Measurements from ENCODE around the gene MYH15. TPM values are rescaled to one million over a fixed set of nuclear protein-coding genes. Genes with fewer than 3 reads are reported as not detected.

The MYH15 gene
- total RNA-seq, 1 donor from 2014 or later: 0.23 TPM

DNA sequence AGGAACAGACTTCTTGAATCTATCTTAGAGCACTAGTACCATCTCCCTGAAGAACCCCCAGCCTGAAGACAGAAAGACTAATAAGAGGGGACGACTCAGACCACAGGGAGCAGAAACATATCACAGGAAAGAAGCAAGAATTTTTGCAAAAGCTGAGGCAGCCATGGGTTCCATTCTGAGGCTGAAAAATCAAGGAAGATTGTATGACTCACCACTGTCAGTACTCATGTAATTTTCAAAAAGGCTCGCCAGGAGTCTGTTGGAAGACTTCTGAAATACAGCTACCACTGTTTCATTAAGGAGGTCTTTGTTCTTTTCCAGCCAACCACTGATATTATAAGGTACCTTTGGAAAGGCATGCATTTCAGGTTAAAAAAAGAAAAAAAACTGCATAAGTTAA, 47.5 kb downstream of the MYH15 start:
- Mint-ChIP-seq H3K27me3 (ENCODE audit: unreplicated experiment) (no peaks in the 10 kb centered on the region), H3K9me3 (ENCODE audit: unreplicated experiment) (no peaks in the 10 kb centered on the region), H3K4me1 (ENCODE audit: unreplicated experiment) (peaks cover 5% of the 10 kb centered on the region), H3K4me3 (ENCODE audit: unreplicated experiment) (no peak overlapping the region), H3K27ac (ENCODE audit: unreplicated experiment) (no peak overlapping the region), H3K36me3 (ENCODE audit: low read depth, unreplicated experiment) (no peaks in the 10 kb centered on the region)
- TF ChIP-seq, protein P1, sequence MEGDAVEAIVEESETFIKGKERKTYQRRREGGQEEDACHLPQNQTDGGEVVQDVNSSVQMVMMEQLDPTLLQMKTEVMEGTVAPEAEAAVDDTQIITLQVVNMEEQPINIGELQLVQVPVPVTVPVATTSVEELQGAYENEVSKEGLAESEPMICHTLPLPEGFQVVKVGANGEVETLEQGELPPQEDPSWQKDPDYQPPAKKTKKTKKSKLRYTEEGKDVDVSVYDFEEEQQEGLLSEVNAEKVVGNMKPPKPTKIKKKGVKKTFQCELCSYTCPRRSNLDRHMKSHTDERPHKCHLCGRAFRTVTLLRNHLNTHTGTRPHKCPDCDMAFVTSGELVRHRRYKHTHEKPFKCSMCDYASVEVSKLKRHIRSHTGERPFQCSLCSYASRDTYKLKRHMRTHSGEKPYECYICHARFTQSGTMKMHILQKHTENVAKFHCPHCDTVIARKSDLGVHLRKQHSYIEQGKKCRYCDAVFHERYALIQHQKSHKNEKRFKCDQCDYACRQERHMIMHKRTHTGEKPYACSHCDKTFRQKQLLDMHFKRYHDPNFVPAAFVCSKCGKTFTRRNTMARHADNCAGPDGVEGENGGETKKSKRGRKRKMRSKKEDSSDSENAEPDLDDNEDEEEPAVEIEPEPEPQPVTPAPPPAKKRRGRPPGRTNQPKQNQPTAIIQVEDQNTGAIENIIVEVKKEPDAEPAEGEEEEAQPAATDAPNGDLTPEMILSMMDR (IDR thresholded peaks at IDR 0.05; ENCODE audit: unreplicated experiment): no peak
- no peak for DNase-seq (ENCODE audit: low spot score)

DNA sequence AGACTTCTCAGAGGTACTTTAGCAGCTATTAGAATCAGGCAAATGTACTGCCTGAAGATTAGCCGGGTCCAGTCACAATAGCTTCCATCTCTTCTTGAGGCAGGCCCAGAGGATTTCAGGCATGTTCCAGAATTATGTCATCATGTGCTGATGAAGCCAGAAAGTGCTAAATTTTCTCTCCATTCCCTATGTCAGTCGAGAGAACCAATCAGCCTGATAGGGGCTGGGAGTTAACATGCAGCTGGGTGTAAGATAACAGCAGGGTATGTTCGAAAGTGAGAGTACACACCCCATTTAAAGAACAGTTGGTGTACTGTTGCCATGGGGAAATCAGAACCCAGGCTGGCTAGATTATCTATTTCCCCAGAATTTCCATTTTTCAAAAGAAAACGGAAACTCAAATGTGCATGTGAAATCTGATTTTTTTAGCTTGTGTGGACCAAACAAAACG, 48.7 kb downstream of the MYH15 start:
- peaks cover 8% of the 10 kb centered on the region for H3K4me1 Mint-ChIP-seq (ENCODE audit: unreplicated experiment)
- no peak for DNase-seq (ENCODE audit: low spot score)
- no peaks in the 10 kb centered on the region for H3K36me3 Mint-ChIP-seq (ENCODE audit: low read depth, unreplicated experiment)
- no peak overlapping the region for H3K27ac Mint-ChIP-seq (ENCODE audit: unreplicated experiment)
- no peak overlapping the region for H3K4me3 Mint-ChIP-seq (ENCODE audit: unreplicated experiment)
- TF ChIP-seq, protein P1 (IDR thresholded peaks at IDR 0.05; ENCODE audit: unreplicated experiment): no peak
- H3K9me3 Mint-ChIP-seq (ENCODE audit: unreplicated experiment): no peaks in the 10 kb centered on the region
- no peaks in the 10 kb centered on the region for H3K27me3 Mint-ChIP-seq (ENCODE audit: unreplicated experiment)

DNA sequence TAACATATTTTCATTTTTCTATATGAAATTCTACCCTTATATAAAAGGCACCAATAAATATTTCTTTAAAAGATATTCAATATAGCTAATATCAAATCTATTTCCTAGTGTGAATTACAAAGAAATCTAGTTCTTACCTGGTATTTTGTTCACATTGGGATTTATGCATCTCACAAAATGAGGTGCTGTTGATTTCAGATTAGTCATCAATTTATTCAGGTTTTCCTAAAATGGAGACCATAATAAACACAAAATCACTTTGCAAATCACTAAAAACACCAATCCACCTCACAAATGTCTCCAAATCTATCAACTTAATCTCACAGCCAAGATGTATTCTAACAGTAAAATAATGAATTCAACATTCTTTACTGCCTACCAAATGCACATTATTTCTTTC, 51.2 kb downstream of the MYH15 start:
- Mint-ChIP-seq H3K27ac (ENCODE audit: unreplicated experiment) (no peak overlapping the region), H3K36me3 (ENCODE audit: low read depth, unreplicated experiment) (no peaks in the 10 kb centered on the region), H3K4me1 (ENCODE audit: unreplicated experiment) (peaks cover 10% of the 10 kb centered on the region), H3K27me3 (ENCODE audit: unreplicated experiment) (no peaks in the 10 kb centered on the region), H3K4me3 (ENCODE audit: unreplicated experiment) (no peak overlapping the region), H3K9me3 (ENCODE audit: unreplicated experiment) (no peaks in the 10 kb centered on the region)
- no peak for DNase-seq (ENCODE audit: low spot score)
- TF ChIP-seq, protein P1 (IDR thresholded peaks at IDR 0.05; ENCODE audit: unreplicated experiment): no peak

DNA sequence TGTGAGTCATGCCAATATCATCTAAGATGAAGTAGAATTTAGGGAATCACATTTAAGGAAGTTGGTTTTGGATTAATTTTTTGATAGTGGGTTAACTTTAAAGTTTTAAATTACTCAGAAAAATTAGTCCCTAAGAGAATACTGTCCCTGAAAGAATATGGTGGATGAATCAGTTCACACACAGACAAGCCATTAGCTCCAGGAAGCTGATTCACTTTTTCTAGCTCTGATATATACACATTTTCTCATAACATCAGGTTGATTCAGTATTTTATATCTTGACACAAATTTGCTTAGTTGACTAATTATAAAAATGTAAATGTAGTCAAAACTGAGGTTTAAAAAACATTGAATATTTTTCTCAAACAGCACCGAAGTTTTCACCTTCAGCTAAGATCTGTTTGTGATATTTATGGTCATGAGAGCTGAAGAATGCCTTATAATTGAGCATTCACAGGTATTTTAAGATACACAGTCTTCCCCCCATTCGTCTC, 55.1 kb downstream of the MYH15 start:
- Mint-ChIP-seq H3K4me3 (ENCODE audit: unreplicated experiment) (no peak overlapping the region), H3K27me3 (ENCODE audit: unreplicated experiment) (no peaks in the 10 kb centered on the region), H3K36me3 (ENCODE audit: low read depth, unreplicated experiment) (no peaks in the 10 kb centered on the region), H3K27ac (ENCODE audit: unreplicated experiment) (no peak overlapping the region), H3K4me1 (ENCODE audit: unreplicated experiment) (peaks cover 8% of the 10 kb centered on the region), H3K9me3 (ENCODE audit: unreplicated experiment) (no peaks in the 10 kb centered on the region)
- TF ChIP-seq, protein P1 (IDR thresholded peaks at IDR 0.05; ENCODE audit: unreplicated experiment): no peak
- DNase-seq (ENCODE audit: low spot score): no peak

DNA sequence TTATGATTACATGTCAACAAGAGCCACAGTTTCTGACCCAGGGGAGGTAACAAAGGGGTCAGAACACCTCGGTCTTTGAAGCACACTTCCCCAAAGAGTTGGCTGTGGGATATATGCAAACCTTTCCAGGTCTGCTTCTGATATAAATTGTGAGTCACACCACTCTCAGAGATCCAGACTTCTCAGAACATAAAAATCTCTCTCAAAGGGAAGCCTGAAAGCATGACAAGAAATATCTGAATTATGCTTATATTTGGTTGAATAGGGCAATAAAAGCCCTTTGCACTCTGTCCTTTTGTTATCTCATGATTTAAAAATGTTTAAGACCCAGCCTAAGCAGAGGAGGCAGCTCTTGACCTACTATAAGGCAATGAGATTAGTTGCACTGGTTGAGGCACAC, 56.8 kb downstream of the MYH15 start:
- DNase-seq (ENCODE audit: low spot score): no peak
- H3K4me1 Mint-ChIP-seq (ENCODE audit: unreplicated experiment): peaks cover 8% of the 10 kb centered on the region
- TF ChIP-seq, protein P1 (IDR thresholded peaks at IDR 0.05; ENCODE audit: unreplicated experiment): no peak
- H3K4me3 Mint-ChIP-seq (ENCODE audit: unreplicated experiment): no peak overlapping the region
- no peak overlapping the region for H3K27ac Mint-ChIP-seq (ENCODE audit: unreplicated experiment)
- no peaks in the 10 kb centered on the region for H3K27me3 Mint-ChIP-seq (ENCODE audit: unreplicated experiment)
- no peaks in the 10 kb centered on the region for H3K36me3 Mint-ChIP-seq (ENCODE audit: low read depth, unreplicated experiment)
- H3K9me3 Mint-ChIP-seq (ENCODE audit: unreplicated experiment): no peaks in the 10 kb centered on the region
